B cell (primary cell): ENCODE results near the gene BID. TPM values are rescaled to one million over a fixed set of nuclear protein-coding genes. Genes with fewer than 3 reads are reported as not detected.

Experiments
- ATAC-seq: fragments of 200-7000 bp; cut with Tn5 transposase; one replicate; pipeline ENCODE4 v1.10.0; 2021; ENCODE audit warnings: low read depth, mild to moderate bottlenecking, moderate number of reproducible peaks, moderate library complexity
- CTCF ChIA-PET: fragments of 350-600 bp; sonication (Branson Sonifier 250); formaldehyde crosslinking; loops from one replicate; lab custom pipeline; 2021; ENCODE audit warnings: antibody characterized with exemption, inconsistent platforms; lab: Charles Lee
- POLR2A ChIA-PET: fragments of 350-600 bp; sonication (Branson Sonifier 250); formaldehyde crosslinking; loops from one replicate; lab custom pipeline; 2021; ENCODE audit warnings: antibody characterized with exemption; lab: Charles Lee
- DNase-seq: peaks from one replicate; pipeline ENCODE4 v3.0.0; 2013
- H2AFZ ChIP-seq: 2 replicates; pipeline ENCODE4 v1.6.1; 2012; ENCODE audit warnings: mild to moderate bottlenecking, low read depth, low read length; ENCODE audit not compliant: insufficient read depth, poor library complexity, severe bottlenecking
- H3K27ac ChIP-seq, 2 donors: 1 replicate in 1 of 2; 2 replicates in 1 of 2; pipeline ENCODE4 v1.5.1; 2012 to 2013; ENCODE audit warnings: low read length in 2 of 2, mild to moderate bottlenecking in 2 of 2, moderate library complexity in 1 of 2
- H3K27me3 ChIP-seq, 4 experiments: fragments of 200-600 bp in 1 of 4; sonication (generic) in 1 of 4; replicated peaks in 1 of 4; 1 replicate in 2 of 4; 2 replicates in 2 of 4; pipeline versions ENCODE4 v1.6.1 to v1.7.0; 2013 to 2016; ENCODE audit warnings: low read length in 3 of 4, mild to moderate bottlenecking in 2 of 4, mixed read lengths in 1 of 4, moderate library complexity in 1 of 4; ENCODE audit not compliant: insufficient read depth in 4 of 4, control insufficient read depth in 3 of 4; ENCODE audit errors: control extremely low read depth in 1 of 4
- H3K36me3 ChIP-seq, 2 experiments: replicated peaks in 1 of 2; 1 replicate in 1 of 2; 2 replicates in 1 of 2; pipeline versions ENCODE4 v1.6.1 to v1.7.1; 2013; ENCODE audit warnings: low read length in 1 of 2; ENCODE audit not compliant: insufficient read depth in 2 of 2, control insufficient read depth in 1 of 2; ENCODE audit errors: control extremely low read depth in 1 of 2, extremely low read depth in 1 of 2
- H3K4me1 ChIP-seq, 2 donors: fragments of 200-600 bp in 1 of 2; sonication (generic) in 1 of 2; 1 replicate in 1 of 2; 2 replicates in 1 of 2; pipeline versions ENCODE4 v1.5.1 to v1.6.1; 2013 to 2017; ENCODE audit warnings: low read length in 2 of 2; ENCODE audit not compliant: control insufficient read depth in 2 of 2, insufficient read depth in 2 of 2
- H3K4me2 ChIP-seq: replicated peaks from 2 replicates; pipeline ENCODE3; 2012; ENCODE audit warnings: mild to moderate bottlenecking, low read depth, low read length; ENCODE audit not compliant: poor library complexity, severe bottlenecking
- H3K4me3 ChIP-seq, 5 experiments: fragments of 200-600 bp in 1 of 5; sonication (generic) in 1 of 5; 1 replicate in 3 of 5; 2 replicates in 2 of 5; pipeline versions ENCODE4 v1.5.1 to v1.7.0; 2011 to 2016; ENCODE audit warnings: low read length in 4 of 5, mild to moderate bottlenecking in 4 of 5, low read depth in 2 of 5, control low read depth in 1 of 5, moderate library complexity in 1 of 5; ENCODE audit not compliant: insufficient read depth in 1 of 5; ENCODE audit errors: control extremely low read depth in 1 of 5, extremely low read depth in 1 of 5
- H3K79me2 ChIP-seq: fragments of 200-600 bp; sonication (generic); one replicate; pipeline ENCODE4 v1.6.0; 2016; ENCODE audit warnings: low read length; ENCODE audit not compliant: control insufficient read depth, insufficient read depth
- H3K9ac ChIP-seq: fragments of 200-600 bp; sonication (generic); 2 replicates; pipeline ENCODE4 v1.6.1; 2017; ENCODE audit warnings: mild to moderate bottlenecking, low read length, moderate library complexity
- H3K9me3 ChIP-seq, 3 donors: one replicate each; pipeline versions ENCODE4 v1.6.1 to v1.7.1; 2013; ENCODE audit warnings: low read length in 2 of 3; ENCODE audit not compliant: control insufficient read depth in 2 of 3, insufficient read depth in 1 of 3; ENCODE audit errors: control extremely low read depth in 1 of 3
- H4K20me1 ChIP-seq: 2 replicates; pipeline ENCODE4 v1.6.0; 2012; ENCODE audit warnings: mild to moderate bottlenecking, low read length; ENCODE audit not compliant: insufficient read depth, control insufficient read depth, poor library complexity, severe bottlenecking
- H3K27ac Mint-ChIP-seq: one replicate; pipeline ENCODE4 v1.8.0; 2021; ENCODE audit warnings: mixed read lengths
- H3K27me3 Mint-ChIP-seq: one replicate; pipeline ENCODE4 v1.8.0; 2021; ENCODE audit warnings: mixed read lengths
- H3K4me1 Mint-ChIP-seq: one replicate; pipeline ENCODE4 v1.8.0; 2021; ENCODE audit warnings: mixed read lengths
- H3K4me3 Mint-ChIP-seq: one replicate; pipeline ENCODE4 v1.8.0; 2021; ENCODE audit warnings: mixed read lengths
- H3K9me3 Mint-ChIP-seq: one replicate; pipeline ENCODE4 v1.8.0; 2022; ENCODE audit warnings: mixed read lengths; ENCODE audit not compliant: insufficient read depth
- EZH2 ChIP-seq: IDR thresholded peaks from 2 replicates; pipeline ENCODE4 v1.6.1; 2012; ENCODE audit warnings: borderline replicate concordance, low read depth, mild to moderate bottlenecking, moderate library complexity, low read length; ENCODE audit not compliant: insufficient read depth, poor library complexity, severe bottlenecking
- WGBS: methylation state at CpG from one replicate; pipeline ENCODE4 v1.1.5; 2013; ENCODE audit warnings: missing lambda C conversion rate; ENCODE audit not compliant: insufficient coverage; 5-methylcytosine and 5-hydroxymethylcytosine counted together
- intact Hi-C: fragments of 100-400 bp; cut with micrococcal nuclease; formaldehyde crosslinking; loops from one replicate; pipeline ENCODE4 v1.10.0; 2022
- polyA plus RNA-seq: library from polyadenylated mRNA; depleted of rRNA; stranded (reverse); fragments of >200 nt; gene quantifications from 2 replicates; pipeline ENCODE4 v1.2.3, GENCODE V29; 2012
- total RNA-seq, 2 donors: library from RNA; stranded (reverse); fragments of 120-200 nt in 1 of 2; gene quantifications; 1 replicate in 1 of 2; 2 replicates in 1 of 2; pipeline versions ENCODE4 v1.2.3 to v1.2.4, GENCODE V29; 2013 to 2022
- TF ChIP-seq, protein P1 (sequence below): fragments of 200-600 bp; IDR thresholded peaks from one replicate; pipeline ENCODE4 v1.8.0; 2022; ENCODE audit warnings: antibody characterized with exemption, mild to moderate bottlenecking

The BID gene
- total and polyA plus RNA-seq, 2 donors (not counting 1 experiment from before 2014, with no cell fraction given) = 17.5 to 23.3 TPM

DNA sequence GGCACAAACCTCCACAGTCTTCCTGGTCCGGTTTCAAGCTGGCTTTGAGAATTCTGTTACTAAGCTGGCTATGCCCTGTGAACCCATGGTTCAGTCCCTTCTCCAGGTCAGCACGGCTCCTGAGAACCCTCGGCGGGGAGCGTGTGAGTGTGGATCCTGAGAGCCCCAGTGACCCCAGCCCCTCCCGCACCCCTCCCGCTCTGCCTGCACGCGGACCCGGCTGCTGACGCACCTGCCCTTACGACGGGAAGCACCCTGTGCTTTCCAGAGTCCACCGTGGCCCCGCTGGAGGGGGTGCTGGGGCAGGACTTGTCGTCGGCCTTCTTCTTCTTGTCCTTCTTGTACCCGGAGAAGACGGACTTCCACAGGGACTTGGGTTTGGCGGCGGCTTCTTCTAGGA, 42.8 kb upstream of the BID start:
- no peak for ATAC-seq
- ChIA-PET POLR2A (no interaction called here), CTCF (interaction anchor here (0.8 kb wide), 1 partner anchor 259 kb away, joined by 3 read pairs; no protein-coding TSS in a partner anchor)
- DNase-seq = no peak
- H3K4me2 ChIP-seq = no peak overlapping the region
- intact Hi-C loops = no loop called here
- no peaks in the 10 kb centered on the region for H3K27me3 ChIP-seq
- Mint-ChIP-seq H3K27ac (no peak overlapping the region), H3K4me3 (no peak overlapping the region), H3K9me3 (no peaks in the 10 kb centered on the region), H3K27me3 (no peaks in the 10 kb centered on the region), H3K4me1 (no peaks in the 10 kb centered on the region)
- H3K79me2 ChIP-seq = peaks cover 25% of the 10 kb centered on the region
- H2AFZ ChIP-seq = no peak overlapping the region
- peaks cover 3 to 77% of the 10 kb centered on the region in 2 experiments for H3K36me3 ChIP-seq
- TF ChIP-seq EZH2 = no peak
- TF ChIP-seq, protein P1, sequence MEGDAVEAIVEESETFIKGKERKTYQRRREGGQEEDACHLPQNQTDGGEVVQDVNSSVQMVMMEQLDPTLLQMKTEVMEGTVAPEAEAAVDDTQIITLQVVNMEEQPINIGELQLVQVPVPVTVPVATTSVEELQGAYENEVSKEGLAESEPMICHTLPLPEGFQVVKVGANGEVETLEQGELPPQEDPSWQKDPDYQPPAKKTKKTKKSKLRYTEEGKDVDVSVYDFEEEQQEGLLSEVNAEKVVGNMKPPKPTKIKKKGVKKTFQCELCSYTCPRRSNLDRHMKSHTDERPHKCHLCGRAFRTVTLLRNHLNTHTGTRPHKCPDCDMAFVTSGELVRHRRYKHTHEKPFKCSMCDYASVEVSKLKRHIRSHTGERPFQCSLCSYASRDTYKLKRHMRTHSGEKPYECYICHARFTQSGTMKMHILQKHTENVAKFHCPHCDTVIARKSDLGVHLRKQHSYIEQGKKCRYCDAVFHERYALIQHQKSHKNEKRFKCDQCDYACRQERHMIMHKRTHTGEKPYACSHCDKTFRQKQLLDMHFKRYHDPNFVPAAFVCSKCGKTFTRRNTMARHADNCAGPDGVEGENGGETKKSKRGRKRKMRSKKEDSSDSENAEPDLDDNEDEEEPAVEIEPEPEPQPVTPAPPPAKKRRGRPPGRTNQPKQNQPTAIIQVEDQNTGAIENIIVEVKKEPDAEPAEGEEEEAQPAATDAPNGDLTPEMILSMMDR = no peak
- H3K9ac ChIP-seq = no peak overlapping the region
- no peak overlapping the region for H3K27ac ChIP-seq
- H4K20me1 ChIP-seq = peaks cover 1% of the 10 kb centered on the region
- no peaks in the 10 kb centered on the region for H3K9me3 ChIP-seq
- 99% methylated on average over 21 of the region's 21 CpGs for WGBS
- no peaks in the 10 kb centered on the region for H3K4me1 ChIP-seq
- H3K4me3 ChIP-seq = no peak overlapping the region

DNA sequence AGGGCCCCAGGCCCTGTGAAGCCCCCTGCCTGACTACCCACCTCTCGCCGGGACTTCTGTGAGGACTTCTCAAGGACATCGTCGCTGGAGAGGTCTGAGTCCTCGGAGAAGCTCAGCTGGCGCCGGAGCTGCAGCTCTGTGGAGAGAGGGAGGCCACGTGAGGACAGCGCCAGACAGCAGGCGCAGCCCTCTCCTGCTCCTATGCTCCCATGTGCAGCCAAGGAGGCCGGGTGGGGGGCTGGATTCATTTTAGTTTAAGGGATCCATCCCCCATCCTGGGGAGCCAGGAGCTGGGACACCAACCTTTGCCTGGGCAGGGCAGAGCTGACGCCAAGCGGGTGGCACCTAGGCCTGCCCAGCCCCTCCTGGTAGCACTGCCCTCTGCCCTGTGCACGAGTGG, 42.4 kb upstream of the BID start:
- no peak overlapping the region for H3K4me3 Mint-ChIP-seq
- CTCF ChIA-PET = interaction anchor here (0.8 kb wide), 1 partner anchor 260 kb away, joined by 3 read pairs; no protein-coding TSS in a partner anchor

More for the DNA sequence above, 42.4 kb upstream of the BID start:
- Histone ChIP-seq H3K4me2 (no peak overlapping the region), H4K20me1 (no peaks in the 10 kb centered on the region), H3K27me3 (no peaks in the 10 kb centered on the region), H3K36me3 (peaks cover 3 to 77% of the 10 kb centered on the region in 2 experiments), H3K9me3 (no peaks in the 10 kb centered on the region), H2AFZ (no peak overlapping the region), H3K9ac (no peak overlapping the region), H3K4me3 (no peak overlapping the region), H3K4me1 (no peaks in the 10 kb centered on the region), H3K79me2 (peaks cover 25% of the 10 kb centered on the region), H3K27ac (no peak overlapping the region)
- Mint-ChIP-seq H3K9me3 (no peaks in the 10 kb centered on the region), H3K27me3 (no peaks in the 10 kb centered on the region), H3K27ac (no peak overlapping the region), H3K4me1 (no peaks in the 10 kb centered on the region)
- no peak for DNase-seq
- TF ChIP-seq, protein P1 = no peak
- no peak for TF ChIP-seq EZH2
- POLR2A ChIA-PET = no interaction called here
- no peak for ATAC-seq
- 94% methylated on average over 10 of the region's 14 CpGs for WGBS
- intact Hi-C loops = no loop called here
